IPS-18a (cell line): Measurements from ENCODE around the gene CPNE5.

Experiments used
- H3K27ac ChIP-seq: one replicate; pipeline ENCODE4 v1.5.1; 2013; ENCODE audit warnings: low read length
- H3K27me3 ChIP-seq: one replicate; pipeline ENCODE4 v1.6.1; 2013; ENCODE audit warnings: mild to moderate bottlenecking, low read length; ENCODE audit not compliant: control insufficient read depth, insufficient read depth
- H3K36me3 ChIP-seq: one replicate; pipeline ENCODE4 v1.6.1; 2013; ENCODE audit warnings: low read depth, low read length; ENCODE audit not compliant: control insufficient read depth
- H3K4me1 ChIP-seq: one replicate; pipeline ENCODE4 v1.6.1; 2013; ENCODE audit warnings: low read depth, low read length; ENCODE audit not compliant: control insufficient read depth
- H3K4me3 ChIP-seq: one replicate; pipeline ENCODE4 v1.5.1; 2013; ENCODE audit warnings: low read length
- H3K9ac ChIP-seq: one replicate; pipeline ENCODE4 v1.6.1; 2013; ENCODE audit warnings: mild to moderate bottlenecking, low read length, moderate library complexity
- H3K9me3 ChIP-seq: one replicate; pipeline ENCODE4 v1.6.1; 2013; ENCODE audit warnings: low read depth, low read length; ENCODE audit not compliant: control insufficient read depth

The CPNE5 gene

DNA sequence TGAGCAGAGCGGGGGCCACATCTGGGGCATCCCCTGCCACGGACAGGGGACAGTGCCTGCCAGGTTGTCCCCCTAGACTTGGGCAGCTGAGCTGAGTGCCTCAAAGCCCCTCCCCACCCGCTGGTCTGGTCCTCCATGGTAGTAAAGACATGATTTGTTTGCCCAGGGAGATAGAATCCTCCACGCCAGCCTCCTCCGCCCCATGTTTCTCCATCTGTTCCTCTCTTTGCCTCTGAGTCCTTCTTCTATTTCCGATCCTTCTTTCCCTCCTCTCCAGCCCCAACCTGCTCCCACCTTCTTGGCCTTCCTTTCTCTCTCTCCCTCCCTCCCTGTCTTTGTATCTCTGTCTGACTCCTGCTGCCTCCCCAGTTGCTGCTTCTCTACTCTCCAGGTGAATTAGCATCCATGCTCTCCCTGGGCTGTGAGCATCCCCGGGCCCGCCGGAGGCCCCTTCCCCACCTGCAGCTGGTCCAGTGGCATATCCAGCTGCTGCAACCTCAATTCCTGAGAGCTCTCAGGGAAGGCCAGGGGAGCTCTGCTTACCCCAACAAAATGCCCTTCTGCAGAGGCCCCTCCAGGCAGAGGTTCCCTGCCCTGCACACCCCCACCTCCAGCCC is 45.8 kb downstream of the CPNE5 start:
- Histone ChIP-seq H3K27me3 (no peaks in the 10 kb centered on the region), H3K36me3 (no peaks in the 10 kb centered on the region), H3K4me3 (peak overlapping the region; percentile 31), H3K4me1 (peaks cover 26% of the 10 kb centered on the region), H3K9me3 (no peaks in the 10 kb centered on the region), H3K27ac (no peak overlapping the region), H3K9ac (no peak overlapping the region)

GRCh38 chr6:36791521-36792135 is 47.6 kb downstream of the CPNE5 start:
- no peaks in the 10 kb centered on the region for H3K27me3 ChIP-seq
- no peak overlapping the region for H3K4me3 ChIP-seq
- no peaks in the 10 kb centered on the region for H3K9me3 ChIP-seq
- no peak overlapping the region for H3K27ac ChIP-seq
- H3K9ac ChIP-seq, result no peak overlapping the region
- H3K36me3 ChIP-seq, result no peaks in the 10 kb centered on the region
- peaks cover 26% of the 10 kb centered on the region for H3K4me1 ChIP-seq

GRCh38 chr6:36791085-36791484 is 48.2 kb downstream of the CPNE5 start:
- H3K27ac ChIP-seq, result no peak overlapping the region
- H3K27me3 ChIP-seq, result no peaks in the 10 kb centered on the region
- H3K9me3 ChIP-seq, result no peaks in the 10 kb centered on the region
- peaks cover 29% of the 10 kb centered on the region for H3K4me1 ChIP-seq
- H3K4me3 ChIP-seq, result no peak overlapping the region
- H3K9ac ChIP-seq, result no peak overlapping the region
- no peaks in the 10 kb centered on the region for H3K36me3 ChIP-seq

DNA sequence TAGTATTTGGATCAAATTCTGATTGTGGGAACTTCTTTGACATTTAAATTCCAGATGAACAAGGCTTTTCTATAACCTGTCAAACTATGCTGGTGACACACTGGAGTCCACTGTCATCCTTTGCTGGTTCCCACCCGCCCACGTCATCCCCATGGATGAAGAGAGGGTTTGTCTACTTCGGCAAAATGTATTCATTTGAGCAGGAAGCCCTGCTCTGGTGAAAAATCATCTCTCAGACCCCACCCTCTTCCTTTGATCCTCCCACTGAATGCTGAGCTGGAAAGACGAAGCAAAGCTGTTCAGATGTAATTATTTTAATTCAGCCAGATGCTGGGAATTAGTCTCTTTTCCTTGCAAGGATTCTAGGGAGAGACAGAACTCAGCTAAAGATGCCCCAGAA is 50.5 kb downstream of the CPNE5 start:
- no peak overlapping the region for H3K27ac ChIP-seq
- no peaks in the 10 kb centered on the region for H3K9me3 ChIP-seq
- H3K4me3 ChIP-seq, result no peak overlapping the region
- H3K36me3 ChIP-seq, result no peaks in the 10 kb centered on the region
- H3K4me1 ChIP-seq, result peaks cover 18% of the 10 kb centered on the region
- H3K9ac ChIP-seq, result no peak overlapping the region
- H3K27me3 ChIP-seq, result no peaks in the 10 kb centered on the region

GRCh38 chr6:36788186-36788585 is 51.1 kb downstream of the CPNE5 start:
- Histone ChIP-seq H3K9ac (no peak overlapping the region), H3K36me3 (no peaks in the 10 kb centered on the region), H3K27ac (no peak overlapping the region), H3K9me3 (no peaks in the 10 kb centered on the region), H3K27me3 (no peaks in the 10 kb centered on the region), H3K4me3 (no peak overlapping the region), H3K4me1 (peaks cover 14% of the 10 kb centered on the region)

- H3K9me3 ChIP-seq, result no peaks in the 10 kb centered on the region
- H3K27me3 ChIP-seq, result no peaks in the 10 kb centered on the region
- H3K4me3 ChIP-seq, result no peak overlapping the region
- no peak overlapping the region for H3K27ac ChIP-seq
- no peak overlapping the region for H3K9ac ChIP-seq
- peaks cover 12% of the 10 kb centered on the region for H3K4me1 ChIP-seq
- no peaks in the 10 kb centered on the region for H3K36me3 ChIP-seq
These were observed 52.0 kb downstream of the CPNE5 start for GRCh38 chr6:36787210-36787609.

GRCh38 chr6:36786055-36786675 is 53.1 kb downstream of the CPNE5 start:
- Histone ChIP-seq H3K9ac (no peak overlapping the region), H3K9me3 (no peaks in the 10 kb centered on the region), H3K4me3 (no peak overlapping the region), H3K27ac (no peak overlapping the region), H3K36me3 (no peaks in the 10 kb centered on the region), H3K4me1 (peaks cover 12% of the 10 kb centered on the region), H3K27me3 (no peaks in the 10 kb centered on the region)

DNA sequence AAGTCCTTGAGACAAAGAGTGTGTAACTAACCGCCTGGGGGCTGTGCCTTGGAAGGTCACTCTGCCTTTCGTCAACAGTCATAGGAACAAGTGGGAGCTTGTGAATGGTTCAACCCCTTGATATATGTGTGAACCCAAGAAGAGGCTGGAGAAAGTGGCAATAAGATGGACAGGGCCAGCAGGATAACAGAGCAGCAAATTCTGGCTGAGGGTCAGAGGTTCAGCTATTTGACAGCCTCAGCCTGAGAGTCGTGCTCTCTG is 54.9 kb downstream of the CPNE5 start:
- Histone ChIP-seq H3K4me1 (peaks cover 7% of the 10 kb centered on the region), H3K9me3 (no peaks in the 10 kb centered on the region), H3K4me3 (no peak overlapping the region), H3K9ac (no peak overlapping the region), H3K36me3 (no peaks in the 10 kb centered on the region), H3K27me3 (no peaks in the 10 kb centered on the region), H3K27ac (no peak overlapping the region)

DNA sequence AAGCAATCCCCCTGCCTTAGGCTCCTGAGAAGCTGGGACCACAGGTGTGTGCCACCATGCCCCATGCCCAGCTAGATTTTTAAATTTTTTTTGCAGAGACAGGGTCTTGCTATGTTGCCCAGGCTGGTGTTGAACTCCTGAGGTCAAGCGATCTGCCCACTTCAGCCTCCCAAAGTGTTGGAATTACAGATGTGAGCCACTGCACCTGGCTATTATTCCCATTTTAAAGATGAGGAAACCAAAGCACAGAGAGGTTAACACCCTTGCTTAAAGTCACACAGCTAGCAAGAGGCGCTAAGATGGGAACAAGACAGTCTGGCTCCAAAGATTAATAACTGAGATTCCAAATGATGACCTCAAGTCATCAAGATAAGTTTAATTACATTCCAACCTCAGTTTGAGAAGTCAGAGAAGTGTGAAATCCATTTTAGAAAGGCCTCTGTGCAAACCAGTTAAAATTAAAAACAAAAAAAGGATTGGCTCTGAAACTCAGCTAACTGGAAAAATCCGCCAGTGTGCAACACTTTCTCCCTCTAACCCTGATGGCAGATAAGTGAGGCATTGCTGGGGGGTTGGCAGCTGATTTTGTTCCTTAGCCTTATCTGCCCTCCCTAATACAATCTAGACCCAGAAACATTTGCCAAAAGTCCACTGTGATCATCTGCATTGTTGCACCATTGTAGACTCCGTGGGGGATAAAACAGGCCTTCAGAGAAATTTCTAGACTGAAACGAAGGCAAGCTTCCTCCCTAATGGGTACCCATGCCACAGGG is 55.5 kb downstream of the CPNE5 start:
- no peaks in the 10 kb centered on the region for H3K36me3 ChIP-seq

DNA sequence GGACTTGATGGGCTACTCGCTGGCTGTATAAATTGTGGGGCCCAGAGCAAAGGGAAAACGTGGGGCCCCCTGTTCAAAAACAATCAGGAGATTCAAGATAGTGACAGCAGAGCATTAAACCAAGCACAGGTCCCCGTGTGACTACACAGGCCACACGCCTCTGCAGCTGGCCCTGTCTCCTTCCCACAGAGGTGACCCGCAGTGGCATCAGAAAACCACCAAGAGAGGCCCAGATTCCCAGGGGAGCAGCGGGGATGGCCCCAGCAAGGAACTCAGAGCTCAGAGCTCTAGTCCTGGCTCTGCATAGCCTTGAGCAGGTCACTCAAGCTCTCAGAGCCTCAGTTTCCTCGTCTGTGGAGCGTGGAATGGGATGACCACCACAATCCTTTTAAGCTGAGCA is 57.6 kb downstream of the CPNE5 start:
- Histone ChIP-seq H3K4me1 (peaks cover 15% of the 10 kb centered on the region), H3K27me3 (peaks cover 2% of the 10 kb centered on the region), H3K36me3 (no peaks in the 10 kb centered on the region), H3K9me3 (no peaks in the 10 kb centered on the region), H3K27ac (no peak overlapping the region), H3K9ac (no peak overlapping the region), H3K4me3 (no peak overlapping the region)

More for the DNA sequence above, 55.5 kb downstream of the CPNE5 start:
- Histone ChIP-seq H3K27me3 (no peaks in the 10 kb centered on the region), H3K9ac (no peak overlapping the region), H3K9me3 (no peaks in the 10 kb centered on the region), H3K27ac (no peak overlapping the region), H3K4me3 (no peak overlapping the region), H3K4me1 (peaks cover 3% of the 10 kb centered on the region)

DNA sequence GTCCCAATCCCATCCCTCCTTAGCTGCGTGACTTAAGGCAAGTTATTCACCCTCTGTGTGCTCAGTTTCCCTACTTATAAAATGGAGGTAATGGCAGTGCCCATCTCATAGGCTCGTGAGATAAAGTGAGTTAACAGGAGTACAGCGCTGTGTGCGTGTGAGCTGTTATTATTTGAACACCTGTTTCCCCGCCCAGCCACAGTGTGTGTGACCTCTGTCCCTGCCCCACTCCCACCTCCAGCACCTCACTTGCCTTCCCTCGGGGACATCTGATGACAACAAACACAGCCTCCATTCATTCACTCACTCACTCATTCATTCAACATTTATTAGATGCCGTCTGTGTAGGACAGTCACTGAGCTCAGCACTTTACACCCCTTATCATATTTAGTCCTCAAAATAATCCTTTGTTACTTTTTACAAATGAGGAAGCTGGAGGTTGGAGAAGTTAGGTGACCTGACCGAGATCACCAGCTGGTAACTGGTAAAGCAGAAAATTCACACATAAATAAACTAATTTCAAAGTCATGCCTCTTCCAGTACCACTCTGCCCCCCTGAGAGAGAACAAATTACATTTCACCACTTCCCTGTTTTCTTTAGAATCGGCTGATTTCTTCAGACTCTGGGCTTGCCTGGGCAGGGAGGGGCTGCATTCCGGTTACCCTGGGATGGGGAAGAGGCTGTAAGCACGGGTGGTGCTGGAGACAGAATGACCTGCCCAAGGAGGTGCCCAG is 58.6 kb downstream of the CPNE5 start:
- peaks cover 15% of the 10 kb centered on the region for H3K4me1 ChIP-seq
- no peak overlapping the region for H3K4me3 ChIP-seq

More for the DNA sequence above, 58.6 kb downstream of the CPNE5 start:
- Histone ChIP-seq H3K9me3 (no peaks in the 10 kb centered on the region), H3K36me3 (no peaks in the 10 kb centered on the region), H3K9ac (no peak overlapping the region), H3K27ac (no peak overlapping the region), H3K27me3 (peaks cover 9% of the 10 kb centered on the region)
